Astrocyte (in vitro differentiated cells and primary cell): Measurements from ENCODE around the gene ZDHHC14.

Experiments
- CTCF ChIP-seq: IDR thresholded peaks from 2 replicates; pipeline ENCODE4 v1.5.1; 2011; ENCODE audit warnings: low read depth, mild to moderate bottlenecking, inconsistent platforms, low read length, moderate library complexity; ENCODE audit not compliant: insufficient read depth
- EZH2 ChIP-seq: IDR thresholded peaks from 2 replicates; pipeline ENCODE4 v1.6.1; 2012; ENCODE audit warnings: mild to moderate bottlenecking, low read length, inconsistent platforms; ENCODE audit not compliant: insufficient read depth

GRCh38 chr6:157674061-157674460, 293.1 kb downstream of the ZDHHC14 start:
- TF ChIP-seq CTCF (no peak), EZH2 (no peak)
